Endothelial cell of umbilical vein (primary cell): ENCODE results near the gene ZNF512.

Source experiments
- CTCF ChIP-seq, 2 donors: IDR thresholded peaks; 1 replicate in 1 of 2; 2 replicates in 1 of 2; pipeline ENCODE4 v1.5.1; 2011; ENCODE audit warnings: low read length in 2 of 2, mild to moderate bottlenecking in 2 of 2, moderate library complexity in 2 of 2, control low read depth in 1 of 2, inconsistent platforms in 1 of 2, low read depth in 1 of 2; ENCODE audit not compliant: insufficient read depth in 1 of 2; ENCODE audit errors: extremely low read depth in 1 of 2
- JUN ChIP-seq: IDR thresholded peaks from 2 replicates; pipeline ENCODE4 v1.6.1; 2011; ENCODE audit warnings: borderline replicate concordance, low read depth; ENCODE audit not compliant: insufficient read length, insufficient read depth
- POLR2A ChIP-seq: IDR thresholded peaks from 2 replicates; pipeline ENCODE4 v1.6.1; 2012; ENCODE audit warnings: low read depth, mild to moderate bottlenecking, control low read depth, low read length

DNA sequence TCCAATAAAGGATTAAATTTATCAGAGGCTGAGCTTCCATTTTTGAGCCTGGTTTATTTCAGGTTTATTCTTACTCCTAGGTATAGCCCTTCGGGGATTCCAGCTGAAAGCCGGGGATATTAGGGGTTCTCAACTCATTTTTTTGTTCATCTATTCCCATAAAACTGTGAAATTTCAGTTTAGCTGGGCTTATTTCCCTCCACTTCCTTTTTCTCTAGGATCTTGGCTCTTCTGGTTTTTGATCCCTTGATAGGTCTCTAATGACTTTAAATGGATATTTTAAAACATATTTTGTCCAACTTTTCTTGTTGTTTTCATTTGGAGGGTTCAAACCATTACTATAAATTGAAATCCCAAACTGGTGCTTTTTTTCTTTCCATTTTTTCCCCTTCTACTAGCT, 23.6 kb upstream of the ZNF512 start:
- TF ChIP-seq JUN (no peak), POLR2A (no peak), CTCF (IDR thresholded peaks at IDR 0.05; ENCODE audit: extremely low read depth in 1 of 2, insufficient read depth in 1 of 2, low read depth in 1 of 2, low read length in 2 of 2) (no peak)
